Activated CD8-positive, alpha-beta memory T cell treated with anti-CD3 and anti-CD28 coated beads for 36 hours (primary cell): Measurements from ENCODE around the gene COG8. TPM values are rescaled to one million over a fixed set of nuclear protein-coding genes. Genes with fewer than 3 reads are reported as not detected.

Source experiments
- CTCF ChIA-PET: fragments of 350-600 bp; sonication (Branson Sonifier 250); formaldehyde crosslinking; loops from one replicate; lab custom pipeline; 2021; ENCODE audit warnings: antibody characterized with exemption; lab: Charles Lee
- POLR2A ChIA-PET: fragments of 350-600 bp; sonication (Branson Sonifier 250); formaldehyde crosslinking; loops from one replicate; lab custom pipeline; 2021; ENCODE audit warnings: antibody characterized with exemption; lab: Charles Lee
- total RNA-seq, 2 experiments: library from RNA; stranded (reverse); gene quantifications; one replicate each; pipeline ENCODE4 v1.2.3, GENCODE V29; 2021

The COG8 gene
- total RNA-seq, 2 experiments from 2014 or later: 38.1 to 38.6 TPM

DNA sequence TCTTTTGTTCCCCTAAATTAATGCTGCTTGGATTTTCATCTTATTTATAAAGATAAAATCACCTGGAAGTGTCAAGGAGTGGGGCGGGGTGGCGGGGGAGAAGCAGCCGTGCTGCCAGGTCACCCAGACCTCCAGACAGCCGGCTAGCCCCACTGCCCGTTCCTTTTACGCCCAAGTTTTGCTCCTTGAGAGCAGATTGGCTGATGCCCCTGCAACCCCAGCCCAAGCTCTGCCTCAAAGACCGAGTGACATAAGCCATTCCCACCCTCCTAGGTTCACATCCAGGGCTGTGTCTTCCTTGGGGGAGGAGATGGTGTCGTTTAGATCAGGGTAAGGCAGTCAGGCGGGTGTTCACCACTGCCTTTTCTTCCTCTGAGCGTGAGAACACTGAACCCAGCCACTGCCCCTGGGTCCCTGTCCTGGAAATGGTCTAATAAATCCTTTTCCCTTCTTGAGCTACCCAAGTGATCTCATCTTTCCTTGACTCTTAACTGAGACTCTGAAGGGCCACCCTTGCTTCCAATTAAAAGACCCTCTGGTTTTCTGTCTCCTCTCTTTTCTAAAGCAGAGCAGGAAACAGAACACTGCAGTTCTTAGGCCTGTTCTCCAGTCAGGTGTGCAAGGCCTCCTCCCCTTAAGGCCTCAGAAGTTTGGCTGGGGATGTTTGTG lies 14.6 kb downstream of the COG8 start:
- ChIA-PET CTCF (no interaction called here), POLR2A (interaction anchor here (0.7 to 0.8 kb wide), 2 partner anchors 22 to 61 kb away, joined by 3 to 5 read pairs; partner anchors contain the start of gene TERF2)

DNA sequence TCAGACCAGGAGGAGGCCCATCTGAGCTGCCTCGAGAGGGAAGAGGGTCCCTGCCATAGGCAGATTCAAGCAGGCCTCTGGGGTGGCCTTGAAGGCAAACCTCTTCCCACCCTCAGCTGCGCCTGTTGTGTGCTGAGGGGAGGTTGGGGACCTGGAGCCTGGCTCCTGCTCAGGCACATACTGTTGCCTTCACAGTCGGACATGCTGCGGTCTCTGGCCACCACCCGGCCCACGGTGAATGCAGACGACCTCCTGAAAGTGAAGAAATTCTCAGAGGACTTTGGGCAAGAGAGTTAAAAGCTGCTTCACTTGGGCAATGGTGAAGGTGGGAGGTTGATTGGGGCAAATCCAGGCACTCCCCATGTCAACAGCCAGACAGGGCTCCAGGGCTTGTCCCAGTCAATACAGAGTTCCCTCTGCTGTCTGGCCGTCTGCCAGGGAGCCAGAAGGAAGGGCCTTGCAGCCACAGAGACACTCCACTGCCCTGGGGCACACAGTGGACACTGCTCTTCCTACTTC lies 15.3 kb downstream of the COG8 start:
- CTCF ChIA-PET: no interaction called here
- POLR2A ChIA-PET: interaction anchor here (0.7 to 0.8 kb wide), 2 partner anchors 23 to 192 kb away, joined by 3 to 5 read pairs; partner anchors contain the start of genes CHTF8 and UTP4

DNA sequence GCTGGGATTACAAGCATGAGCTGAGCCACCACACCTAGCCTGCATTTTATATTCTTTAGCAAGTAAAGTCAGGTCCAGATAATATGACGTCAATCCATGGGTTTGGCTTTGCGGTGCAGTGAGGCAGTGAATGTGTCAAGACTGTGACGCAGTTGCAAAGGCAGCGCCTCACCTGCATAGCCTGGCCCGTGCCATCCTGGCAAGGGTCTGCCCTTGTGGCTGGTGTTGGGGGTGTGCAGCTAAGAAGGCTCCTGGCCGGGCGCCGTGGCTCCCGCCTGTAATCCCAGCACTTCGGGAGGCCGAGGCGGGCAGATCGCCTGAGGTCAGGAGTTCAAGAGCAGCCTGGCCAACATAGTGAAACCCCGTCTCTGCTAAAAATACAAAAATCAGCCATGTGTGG lies 15.9 kb downstream of the COG8 start:
- POLR2A ChIA-PET: interaction anchor here (0.6 to 0.8 kb wide), 2 partner anchors 24 to 176 kb away, joined by 3 read pairs; no protein-coding TSS in a partner anchor
- CTCF ChIA-PET: no interaction called here

DNA sequence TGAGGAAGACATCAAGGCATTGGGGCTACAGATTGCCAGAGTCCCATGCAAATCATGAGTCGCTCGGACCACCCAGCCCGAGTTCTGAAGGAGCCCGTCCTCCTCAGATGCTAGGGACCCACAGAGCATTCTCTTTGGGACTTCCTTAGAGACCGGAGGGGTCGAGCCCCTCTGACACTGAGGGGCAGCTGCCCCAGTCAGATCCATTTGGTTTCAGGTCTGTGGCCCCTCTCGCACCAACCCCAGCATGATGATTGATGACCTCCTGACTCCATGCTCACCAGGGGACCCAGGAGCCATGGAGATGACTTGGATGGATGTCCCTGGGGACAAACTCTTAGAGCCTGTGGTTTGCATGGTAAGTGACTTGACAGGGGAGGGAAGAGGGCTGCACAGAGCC lies 17.0 kb downstream of the COG8 start:
- CTCF ChIA-PET: no interaction called here
- POLR2A ChIA-PET: no interaction called here

DNA sequence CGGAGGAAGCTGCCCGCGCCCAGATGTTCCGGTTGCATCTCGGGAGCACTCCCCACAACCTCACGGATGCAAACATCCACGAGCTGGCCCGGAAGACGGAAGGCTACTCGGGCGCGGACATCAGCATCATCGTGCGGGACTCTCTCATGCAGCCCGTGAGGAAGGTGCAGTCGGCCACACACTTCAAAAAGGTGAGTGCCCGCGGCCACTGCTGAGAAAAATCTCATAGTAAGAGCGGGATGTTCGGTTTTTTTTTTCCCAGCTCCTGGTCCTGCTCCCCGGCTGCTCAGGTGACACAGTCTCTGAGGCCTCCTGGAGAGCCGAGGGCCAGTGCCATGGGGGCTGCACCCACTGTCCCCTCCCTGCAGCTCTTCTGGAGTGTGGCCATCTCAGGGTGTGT lies 18.3 kb downstream of the COG8 start:
- POLR2A ChIA-PET: no interaction called here
- CTCF ChIA-PET: no interaction called here

DNA sequence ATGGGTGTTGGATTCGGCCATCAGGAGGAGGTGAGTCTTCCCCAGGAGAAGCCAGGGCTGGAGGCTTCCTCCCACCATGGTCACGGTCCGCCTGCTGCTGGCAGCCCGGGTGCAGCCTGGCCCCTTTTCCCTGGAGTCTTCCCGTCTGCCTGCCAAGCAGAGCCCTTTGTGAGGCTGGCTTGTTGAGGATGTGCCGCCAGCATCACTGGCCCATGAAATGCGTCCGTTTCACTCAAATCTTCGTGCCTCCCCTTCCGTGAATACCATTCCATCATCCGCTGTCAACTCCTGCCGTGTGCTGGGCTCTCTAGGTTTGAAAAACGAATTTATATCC lies 18.7 kb downstream of the COG8 start:
- ChIA-PET CTCF (no interaction called here), POLR2A (no interaction called here)

DNA sequence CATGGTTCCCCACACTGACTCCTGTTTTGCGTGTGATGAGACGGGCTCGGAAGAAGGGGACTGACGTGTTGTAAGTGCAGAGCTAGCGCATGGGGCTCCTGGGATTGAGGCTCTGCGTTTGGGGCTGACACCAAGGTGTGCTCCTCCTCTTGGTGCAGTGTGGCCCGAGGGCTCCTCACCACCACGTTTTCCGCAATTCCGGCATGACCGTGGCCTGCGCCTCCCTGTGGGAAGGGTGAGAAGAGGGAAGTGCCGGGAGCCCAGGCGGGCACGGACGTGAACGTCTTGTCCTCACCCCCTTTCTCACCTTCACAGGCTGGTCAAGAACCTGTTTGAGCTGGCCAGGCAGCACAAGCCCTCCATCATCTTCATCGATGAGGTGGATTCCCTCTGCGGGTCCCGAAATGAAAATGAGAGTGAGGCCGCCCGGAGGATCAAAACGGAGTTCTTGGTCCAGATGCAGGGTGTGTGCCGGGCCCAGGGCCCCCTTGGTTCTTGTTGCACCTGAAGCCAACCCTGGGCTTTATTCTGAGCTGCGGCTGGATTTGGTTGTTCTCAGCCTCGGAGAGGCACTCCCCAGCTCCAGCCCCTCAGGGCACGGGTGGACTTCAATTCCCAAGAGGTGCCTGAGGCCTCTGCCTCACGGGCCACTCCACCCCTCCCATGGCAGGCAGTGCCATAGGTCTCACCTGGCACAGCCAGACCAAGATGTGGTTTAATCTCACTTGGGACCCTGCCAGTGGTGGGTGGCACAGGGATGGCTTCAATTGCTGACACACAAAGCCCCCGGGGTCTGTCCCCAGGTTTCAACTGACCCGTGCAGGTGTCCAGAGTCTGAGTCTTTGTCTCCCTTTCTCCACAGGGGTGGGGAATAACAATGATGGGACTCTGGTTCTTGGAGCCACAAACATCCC lies 19.3 kb downstream of the COG8 start:
- CTCF ChIA-PET: no interaction called here
- POLR2A ChIA-PET: interaction anchor here (0.8 kb wide), 1 partner anchor 10 kb away, joined by 3 read pairs; the partner anchor contains the start of gene PDF

DNA sequence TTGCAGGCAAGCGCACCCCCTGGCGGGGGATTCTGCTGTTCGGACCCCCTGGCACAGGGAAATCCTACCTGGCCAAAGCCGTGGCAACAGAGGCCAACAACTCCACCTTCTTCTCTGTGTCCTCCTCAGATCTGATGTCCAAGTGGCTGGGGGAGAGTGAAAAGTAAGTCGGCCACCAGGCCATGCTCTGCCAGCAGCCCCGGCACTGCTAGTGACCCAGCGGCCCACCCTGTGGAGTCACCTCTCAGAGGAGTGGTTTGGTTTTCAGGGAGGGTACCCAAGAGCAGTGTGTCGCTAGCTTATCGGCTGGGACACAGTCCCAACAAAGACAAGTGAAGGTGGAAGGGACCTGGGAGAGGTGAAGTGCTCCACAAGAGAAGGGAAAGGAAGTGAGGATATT lies 20.0 kb downstream of the COG8 start:
- ChIA-PET POLR2A (interaction anchor here (0.8 kb wide), 1 partner anchor 11 kb away, joined by 3 read pairs; the partner anchor contains the start of gene PDF), CTCF (no interaction called here)

DNA sequence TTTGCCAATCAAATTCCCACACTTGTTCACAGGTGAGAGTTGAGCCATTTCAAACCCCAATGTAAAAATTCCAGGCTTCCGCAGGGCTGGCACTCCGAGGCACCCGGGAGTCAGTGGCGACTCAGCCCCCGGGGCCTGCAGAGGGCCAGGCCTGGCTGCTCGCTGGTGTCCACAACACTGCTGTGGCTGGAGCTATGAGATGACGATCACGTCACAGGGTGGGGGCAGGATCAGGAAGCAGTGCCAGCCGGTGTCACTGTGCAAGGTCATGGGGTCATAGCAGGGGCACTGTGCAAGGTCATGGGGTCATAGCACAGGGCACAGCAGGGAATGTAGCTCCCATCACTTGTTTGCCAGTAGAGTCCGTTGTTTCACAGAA lies 20.5 kb downstream of the COG8 start:
- POLR2A ChIA-PET: interaction anchor here (0.8 kb wide), 1 partner anchor 11 kb away, joined by 3 read pairs; the partner anchor contains the start of gene PDF
- CTCF ChIA-PET: no interaction called here

DNA sequence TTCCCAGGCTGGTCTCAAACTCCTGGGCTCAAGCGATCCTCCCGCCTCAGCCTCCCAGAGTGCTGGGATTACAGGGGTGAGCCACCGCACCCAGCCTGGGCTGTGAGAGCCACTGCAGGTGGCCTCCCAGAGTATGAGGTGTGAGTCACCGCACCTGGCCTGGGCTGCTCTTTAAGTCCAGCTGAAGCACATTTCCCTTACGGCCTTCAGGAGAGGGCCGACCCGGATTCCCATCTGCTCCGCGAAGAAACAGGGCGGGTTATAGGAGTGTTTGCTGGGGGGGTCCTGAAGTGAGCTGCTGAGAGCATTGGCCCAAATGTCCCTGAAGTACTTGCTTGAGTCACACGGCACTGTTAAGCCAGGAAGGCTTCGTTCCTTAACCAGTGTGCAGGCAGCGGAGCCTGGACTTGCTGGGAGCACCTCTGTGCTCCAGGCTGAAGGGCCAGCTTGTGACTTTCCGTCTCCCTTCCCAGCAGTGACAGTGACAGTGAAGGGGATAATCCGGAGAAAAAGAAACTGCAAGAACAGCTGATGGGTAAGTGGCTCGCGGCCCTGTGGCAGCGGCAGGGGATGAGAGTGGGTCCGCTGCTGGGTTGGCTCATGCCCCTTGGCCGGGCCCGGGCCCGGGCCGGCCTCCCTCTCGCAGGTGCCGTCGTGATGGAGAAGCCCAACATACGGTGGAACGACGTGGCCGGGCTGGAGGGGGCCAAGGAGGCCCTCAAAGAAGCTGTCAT lies 21.0 kb downstream of the COG8 start:
- ChIA-PET CTCF (no interaction called here), POLR2A (no interaction called here)

DNA sequence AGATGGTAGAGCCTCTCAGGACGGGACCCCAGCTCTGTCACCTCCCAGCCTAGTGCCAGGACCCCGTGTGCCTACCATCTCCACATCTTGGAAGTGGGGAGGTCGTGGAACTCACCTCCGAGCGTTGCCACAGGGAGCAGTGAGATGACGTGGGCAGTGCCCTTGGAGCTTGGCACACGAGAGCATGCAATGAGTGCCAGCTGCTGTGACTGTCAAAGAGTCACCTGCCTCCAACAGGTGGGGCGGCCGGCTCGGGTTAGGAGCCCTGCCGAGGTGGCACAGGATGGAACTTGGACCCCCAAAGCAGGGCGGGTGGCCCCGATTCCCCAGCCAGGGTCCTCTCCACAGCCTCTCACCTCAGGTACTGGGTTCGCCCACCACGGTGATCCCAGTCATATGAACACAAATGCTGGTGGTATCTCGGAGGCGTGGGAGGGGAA lies 22.7 kb downstream of the COG8 start:
- POLR2A ChIA-PET: no interaction called here
- CTCF ChIA-PET: no interaction called here

DNA sequence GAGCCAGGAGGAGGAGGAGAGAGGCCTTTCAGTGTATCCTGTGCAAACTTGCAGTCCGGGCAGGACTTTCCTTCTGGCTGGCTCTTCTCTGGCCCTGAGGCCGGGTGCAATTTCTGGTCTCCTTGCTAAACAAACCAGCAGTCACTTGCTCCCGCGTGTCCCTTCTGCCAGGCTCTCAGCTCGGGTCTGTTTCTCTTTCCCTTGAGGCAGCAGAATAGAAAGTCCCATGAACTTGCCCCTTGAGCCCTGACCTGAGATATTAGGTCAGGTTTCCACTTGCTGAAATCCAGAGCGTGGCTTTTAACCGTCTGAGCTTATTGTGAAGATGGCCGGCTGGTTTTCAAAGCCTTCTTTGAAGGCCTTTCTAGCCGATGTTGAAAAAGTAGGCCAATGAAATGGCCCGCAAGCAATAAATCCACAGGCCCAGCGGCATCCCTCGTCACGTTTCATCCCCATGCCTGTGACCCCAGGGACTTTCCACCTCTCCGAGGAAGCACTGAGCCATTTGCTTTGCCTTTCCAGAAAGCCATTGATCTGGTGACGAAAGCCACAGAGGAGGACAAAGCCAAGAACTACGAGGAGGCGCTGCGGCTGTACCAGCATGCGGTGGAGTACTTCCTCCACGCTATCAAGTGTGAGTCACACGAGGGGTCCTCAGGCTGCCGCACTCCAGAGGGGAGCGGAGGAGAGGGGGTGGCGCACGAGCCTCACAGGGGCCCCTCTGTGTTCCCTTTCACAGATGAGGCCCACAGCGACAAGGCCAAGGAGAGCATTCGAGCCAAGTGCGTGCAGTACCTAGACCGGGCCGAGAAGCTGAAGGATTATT lies 23.7 kb downstream of the COG8 start:
- CTCF ChIA-PET: no interaction called here
- POLR2A ChIA-PET: interaction anchor here (0.8 kb wide), 1 partner anchor 11 kb away, joined by 17 read pairs; no protein-coding TSS in a partner anchor

DNA sequence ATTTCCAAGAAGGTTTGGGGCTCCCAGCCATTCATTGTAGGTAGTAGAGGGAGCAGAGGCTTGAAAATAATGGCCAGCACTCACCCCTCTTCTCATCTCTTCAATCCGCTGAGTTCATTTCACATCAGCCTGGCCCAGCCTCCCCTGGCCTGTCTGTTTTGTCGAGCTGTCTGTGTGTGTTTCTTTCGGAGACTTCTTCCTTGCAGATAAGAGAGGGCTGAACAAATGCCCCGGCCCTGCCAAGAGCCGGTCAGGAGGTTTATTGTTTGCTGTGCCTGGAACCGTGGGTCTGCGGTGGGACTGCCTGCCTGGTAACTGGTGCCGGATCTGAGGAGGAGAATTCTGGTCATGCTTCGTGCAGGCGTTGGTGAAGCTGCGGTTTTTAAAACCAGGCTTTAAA lies 24.8 kb downstream of the COG8 start:
- POLR2A ChIA-PET: no interaction called here

DNA sequence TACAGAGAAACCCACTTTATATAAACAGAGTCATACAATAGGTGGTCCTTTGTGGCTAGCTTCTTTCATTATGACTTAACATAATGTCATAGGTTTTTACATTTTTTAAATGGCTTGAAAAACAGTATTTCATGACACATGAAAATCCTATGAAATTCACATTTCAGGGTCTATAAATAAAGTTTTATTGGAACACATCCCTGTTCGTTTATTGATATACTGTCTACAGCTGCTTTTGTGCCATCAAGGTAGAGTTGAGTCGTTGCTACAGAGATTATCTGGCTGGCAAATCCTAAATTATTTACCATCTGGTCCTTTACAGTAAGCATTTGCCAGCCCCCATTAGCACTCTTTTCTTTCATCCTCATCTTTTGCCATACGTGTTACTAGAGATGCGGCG lies 25.9 kb downstream of the COG8 start:
- CTCF ChIA-PET: interaction anchor here (0.6 to 2.5 kb wide), 3 partner anchors 15 to 61 kb away, joined by 3 to 7 read pairs (median 3); no protein-coding TSS in a partner anchor
- POLR2A ChIA-PET: no interaction called here

More for the DNA sequence above, 24.8 kb downstream of the COG8 start:
- CTCF ChIA-PET: no interaction called here

DNA sequence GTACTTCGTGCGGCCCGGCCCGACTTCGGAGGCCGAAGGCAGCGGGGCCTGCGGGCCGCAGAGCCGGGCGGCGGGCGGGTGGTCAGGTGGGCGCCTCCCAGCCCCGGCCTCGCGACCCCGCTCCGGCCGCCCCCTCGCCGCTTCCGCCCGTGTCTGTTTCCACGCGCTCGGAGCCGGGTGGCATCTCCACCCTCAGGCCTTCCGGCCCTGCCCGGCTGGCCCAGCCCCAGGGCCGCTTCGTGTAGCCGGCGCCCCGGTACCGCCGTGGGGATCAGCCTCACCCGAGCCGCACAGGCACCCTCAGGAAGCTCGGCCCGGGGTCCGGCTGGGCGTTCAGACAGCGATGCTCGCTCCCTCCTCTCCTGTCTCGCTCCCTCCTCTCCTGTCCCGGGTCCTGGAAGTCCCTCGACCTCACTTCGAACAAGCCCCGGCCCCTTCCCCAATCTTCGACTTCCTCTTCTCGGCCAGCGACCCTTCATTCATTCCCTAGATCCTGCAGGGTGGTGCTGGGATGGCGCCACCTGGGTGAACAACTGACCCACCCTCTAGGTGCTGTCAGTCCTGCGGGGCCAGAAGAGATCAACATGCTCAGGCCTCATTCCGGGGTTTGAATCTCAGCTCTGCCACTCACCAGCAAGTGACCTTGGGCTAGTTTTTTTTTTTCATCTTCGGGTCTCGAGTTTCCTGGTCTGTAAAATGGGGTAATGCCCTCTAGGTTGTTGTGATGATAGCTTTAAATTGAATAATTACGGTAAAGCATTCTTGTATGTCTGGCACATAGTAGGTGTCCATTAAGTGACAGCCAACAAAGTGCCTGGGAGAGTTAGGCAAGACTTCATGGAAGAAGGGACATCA lies 27.6 kb downstream of the COG8 start:
- ChIA-PET POLR2A (interaction anchor here (0.9 to 1.0 kb wide), 2 partner anchors 70 to 162 kb away, joined by 3 to 4 read pairs; no protein-coding TSS in a partner anchor), CTCF (interaction anchor here (0.6 to 2.5 kb wide), 3 partner anchors 17 to 156 kb away, joined by 3 to 7 read pairs (median 4); partner anchors contain the start of gene PDF)

DNA sequence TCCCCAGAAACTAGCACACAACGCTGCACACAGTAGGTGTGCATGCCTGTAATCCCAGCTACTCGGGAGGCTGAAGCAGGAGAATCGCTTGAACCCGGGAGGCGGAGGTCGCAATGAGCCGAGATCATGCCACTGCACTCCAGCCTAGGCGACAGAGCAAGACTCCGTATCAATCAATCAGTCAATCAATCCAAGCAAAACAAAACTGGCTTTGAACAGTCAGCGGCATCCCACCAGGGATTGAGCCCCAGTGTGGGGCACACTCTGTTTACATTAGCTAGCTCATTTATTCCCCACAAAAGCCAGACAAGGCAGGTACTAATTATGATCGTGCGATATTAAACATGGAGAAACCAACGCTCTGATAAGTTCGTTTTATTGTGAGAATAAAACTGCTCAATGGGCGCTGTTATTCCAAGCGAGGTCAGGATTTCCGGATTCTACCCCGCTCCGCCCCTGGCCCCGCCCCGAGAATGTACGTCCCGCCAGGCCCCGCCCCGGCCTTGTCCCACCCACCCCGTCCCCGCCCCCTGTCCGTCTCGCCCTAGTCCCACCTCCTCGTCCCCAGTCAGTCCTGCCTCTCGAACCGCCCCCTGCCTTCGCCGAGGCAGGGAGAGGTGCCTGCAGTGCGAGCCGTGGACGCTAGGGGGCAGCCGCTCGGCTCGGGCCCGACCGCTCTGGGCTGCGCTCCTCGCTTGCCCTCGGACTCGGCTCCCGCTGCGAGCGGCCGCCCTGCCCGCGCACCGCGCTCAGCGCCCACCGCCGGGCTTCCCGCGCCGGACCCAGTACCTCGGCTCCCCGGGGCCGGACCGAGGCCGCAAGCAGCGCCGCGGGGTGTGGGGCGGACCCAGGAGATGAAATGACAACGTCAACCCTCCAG lies 28.5 kb downstream of the COG8 start, which contains the start of gene VPS4A:
VPS4A (plus strand) TSS at position 698 of the 880 bp plus-strand sequence; CDS start at position 860, 162 bp downstream.
- CTCF ChIA-PET: interaction anchor here (0.6 to 2.5 kb wide), 2 partner anchors 18 to 94 kb away, joined by 4 to 7 read pairs; no protein-coding TSS in a partner anchor
- POLR2A ChIA-PET: no interaction called here
